ENCODE data around the gene GAL3ST2.
A peak's percentile ranks its signal among the peaks of the same experiment; 100 is the strongest.
"Not testable (repeated sequence)": the region's sequence is repeated elsewhere in the genome, so short reads cannot be mapped to it uniquely, and the experiment has no call there.

GAL3ST2 gene

DNA sequence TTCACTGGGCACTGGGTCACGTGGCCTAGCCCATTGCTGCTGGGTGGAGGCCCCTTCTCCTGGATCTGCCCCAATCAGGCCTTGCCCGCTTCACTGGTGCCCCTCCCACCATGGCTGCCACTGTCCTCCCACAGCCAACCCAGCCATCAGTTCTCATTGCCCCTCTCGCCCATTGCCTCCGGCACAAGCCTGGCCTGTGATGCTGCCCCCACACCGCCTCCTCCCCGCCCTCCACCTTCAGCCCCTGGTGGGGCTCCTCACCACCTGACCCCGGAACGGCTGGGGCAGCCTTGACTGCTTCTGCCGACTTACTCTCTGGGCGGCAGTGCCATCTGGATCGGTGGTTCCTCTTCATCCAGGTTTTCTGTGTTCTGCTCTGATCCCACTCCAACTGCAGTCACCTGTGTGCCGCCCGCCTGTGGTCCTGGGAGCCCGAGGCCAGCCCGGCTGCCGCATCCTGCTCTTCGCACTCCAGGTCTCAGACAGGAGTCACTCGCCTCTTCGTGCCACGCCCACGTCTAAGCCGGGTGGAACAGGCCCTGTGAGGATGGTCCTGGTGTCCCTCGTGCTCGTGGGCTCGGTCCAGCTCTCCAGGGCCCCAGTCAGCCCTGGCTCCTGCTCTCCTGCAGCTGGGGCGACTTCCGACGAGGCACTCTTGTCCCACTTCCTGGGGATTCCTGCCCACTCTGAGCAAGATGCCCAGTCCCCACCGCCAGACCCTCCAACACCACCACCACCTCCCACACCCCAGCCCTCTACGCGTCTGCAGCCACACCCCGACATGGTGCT, 28.0 kb upstream of the GAL3ST2 start:
- no peak for DNase-seq (ENCODE audit: low read depth in 2 of 2)

DNA sequence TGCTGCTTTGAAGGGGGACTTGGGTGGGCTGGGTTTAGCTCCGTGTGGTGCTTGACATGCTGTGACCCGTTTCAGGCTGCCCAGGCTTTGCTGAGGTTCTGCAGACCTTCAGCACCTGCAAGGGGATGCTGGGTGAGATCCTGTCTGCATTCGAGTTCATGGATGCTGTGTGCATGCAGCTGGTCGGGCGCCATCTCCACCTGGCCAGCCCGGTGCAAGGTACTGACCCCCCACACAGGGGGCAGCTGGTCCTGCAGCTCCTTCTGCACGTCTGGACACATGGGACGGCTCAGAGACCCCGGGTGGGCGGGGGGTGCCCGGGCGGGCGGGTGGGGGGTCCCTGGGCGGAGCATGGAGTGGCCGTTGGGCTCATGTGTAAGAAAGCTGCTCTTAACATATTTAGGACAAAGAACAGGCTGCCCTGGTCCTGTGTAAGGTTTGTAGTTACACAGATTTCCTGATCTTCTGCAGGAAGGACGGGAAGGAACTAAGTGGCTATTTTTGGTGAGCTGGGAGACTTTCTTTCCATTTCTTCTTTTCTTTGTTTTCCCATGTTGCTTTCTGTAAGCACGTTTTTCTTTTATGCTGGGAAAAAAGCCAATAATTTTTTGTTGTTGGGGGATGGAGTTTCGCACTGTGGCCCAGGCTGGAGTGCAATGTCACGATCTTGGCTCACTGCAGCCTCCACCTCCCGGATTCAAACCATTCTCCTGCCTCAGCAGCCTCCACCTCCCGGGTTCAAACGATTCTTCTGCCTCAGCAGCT, 26.4 kb upstream of the GAL3ST2 start:
- DNase-seq (ENCODE audit: low read depth in 2 of 2): no peak

DNA sequence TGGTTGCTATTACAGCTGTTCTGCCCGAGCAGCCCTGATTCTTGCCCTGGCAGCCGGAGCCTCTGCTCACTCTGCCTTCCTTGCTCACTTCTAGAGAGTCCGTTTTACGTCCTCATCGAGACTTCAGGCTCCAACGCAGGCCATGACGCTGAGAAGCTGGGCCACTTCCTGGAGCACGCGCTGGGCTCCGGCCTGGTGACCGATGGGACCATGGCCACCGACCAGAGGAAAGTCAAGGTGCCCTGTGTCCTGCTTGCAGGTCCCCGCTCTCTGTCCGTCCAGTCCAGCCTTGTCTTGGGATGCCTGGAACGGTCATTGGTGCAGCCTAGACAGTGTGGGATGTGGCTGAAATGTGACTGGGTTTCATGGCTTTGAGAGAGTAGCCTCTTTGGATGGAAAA, 25.5 kb upstream of the GAL3ST2 start:
- no peak for DNase-seq (ENCODE audit: low read depth in 2 of 2)

DNA sequence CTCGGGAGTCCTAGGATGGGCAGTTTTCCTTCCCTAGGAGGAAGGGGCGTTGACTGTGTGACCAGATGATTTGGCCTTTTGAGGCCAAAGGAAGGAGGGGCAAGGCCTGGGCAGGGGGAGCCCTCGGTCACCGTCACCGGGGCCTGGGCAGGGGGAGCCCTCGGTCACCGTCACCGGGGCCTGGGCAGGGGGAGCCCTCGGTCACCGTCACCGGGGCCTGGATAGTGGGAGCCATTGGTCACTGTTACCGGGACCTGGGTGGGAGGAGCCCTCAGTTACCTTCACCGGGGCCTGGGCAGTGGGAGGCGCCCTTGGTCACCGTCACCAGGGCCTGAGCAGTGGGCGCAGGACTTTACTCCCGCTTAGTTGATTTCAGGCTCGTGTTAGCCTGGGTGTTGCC, 24.8 kb upstream of the GAL3ST2 start:
- no peak for DNase-seq (ENCODE audit: low read depth in 2 of 2)

DNA sequence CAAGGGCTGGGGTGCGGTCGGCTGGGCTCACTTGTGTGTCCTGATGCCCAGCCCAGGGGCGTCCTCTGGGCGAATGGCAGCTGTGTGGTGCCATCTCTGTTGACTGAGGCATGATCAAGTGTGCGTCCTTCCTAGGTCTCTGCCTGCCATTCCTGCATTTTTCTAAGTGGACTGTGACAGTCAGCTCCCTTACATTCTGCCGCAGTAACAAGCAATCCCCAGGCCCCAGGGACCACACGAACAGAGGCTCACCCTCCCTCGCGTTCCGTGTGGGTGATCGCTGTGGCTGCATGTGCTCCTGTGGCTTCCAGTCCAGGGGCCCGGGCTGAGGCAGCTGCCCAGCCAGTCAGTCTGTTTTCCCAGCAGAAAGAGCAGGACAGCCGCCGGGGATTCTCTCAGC, 24.4 kb upstream of the GAL3ST2 start:
- no peak for DNase-seq (ENCODE audit: low read depth in 2 of 2)

DNA sequence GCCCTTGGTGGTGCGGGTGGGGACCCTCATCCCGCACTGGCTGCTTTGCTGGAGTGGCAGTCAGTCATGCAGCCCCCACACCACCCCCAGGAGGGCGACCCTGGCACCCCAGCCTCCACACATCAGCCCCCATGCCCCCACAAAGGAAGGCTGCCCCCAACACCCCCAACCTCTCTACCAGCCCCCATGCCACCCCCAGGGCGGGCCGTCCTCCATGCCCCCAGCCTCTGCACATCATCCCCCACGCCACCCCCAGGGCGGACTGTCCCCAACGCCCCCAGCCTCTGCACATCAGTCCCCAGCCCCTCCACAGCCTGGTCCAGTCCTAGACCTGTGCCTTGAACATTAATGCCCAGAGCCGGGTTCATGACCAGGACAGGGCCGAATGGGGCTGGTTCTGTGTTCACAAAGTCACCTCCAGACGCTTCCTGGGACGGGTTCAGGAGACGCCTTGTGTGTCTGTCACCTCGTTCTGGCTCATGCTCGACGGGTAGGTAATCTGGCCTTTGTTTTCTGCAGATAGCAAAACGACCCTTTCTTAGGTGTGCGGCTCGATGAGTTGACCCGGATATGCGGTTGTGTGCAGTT, 23.8 kb upstream of the GAL3ST2 start:
- no peak for DNase-seq (ENCODE audit: low read depth in 2 of 2)

DNA sequence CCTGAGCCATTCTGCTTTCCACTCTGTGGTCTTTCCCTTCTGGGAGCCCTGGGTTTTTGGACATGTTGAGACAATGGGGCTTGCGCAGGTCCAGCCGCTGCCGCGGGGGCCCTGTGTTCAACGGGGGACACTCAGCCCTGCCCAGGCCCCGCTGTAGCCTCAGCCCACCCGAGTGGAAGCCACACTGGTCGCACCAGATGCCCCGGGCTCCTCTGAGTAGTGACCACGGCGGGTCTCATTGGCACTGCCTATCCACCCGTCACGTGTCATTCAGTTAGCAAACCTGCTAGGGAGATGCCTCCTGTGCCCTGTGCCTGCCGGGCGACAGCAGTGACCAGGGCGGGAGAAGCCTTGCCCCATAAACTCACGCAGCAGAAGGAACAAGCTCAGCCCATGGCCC, 23.1 kb upstream of the GAL3ST2 start:
- DNase-seq (ENCODE audit: low read depth in 2 of 2): no peak

DNA sequence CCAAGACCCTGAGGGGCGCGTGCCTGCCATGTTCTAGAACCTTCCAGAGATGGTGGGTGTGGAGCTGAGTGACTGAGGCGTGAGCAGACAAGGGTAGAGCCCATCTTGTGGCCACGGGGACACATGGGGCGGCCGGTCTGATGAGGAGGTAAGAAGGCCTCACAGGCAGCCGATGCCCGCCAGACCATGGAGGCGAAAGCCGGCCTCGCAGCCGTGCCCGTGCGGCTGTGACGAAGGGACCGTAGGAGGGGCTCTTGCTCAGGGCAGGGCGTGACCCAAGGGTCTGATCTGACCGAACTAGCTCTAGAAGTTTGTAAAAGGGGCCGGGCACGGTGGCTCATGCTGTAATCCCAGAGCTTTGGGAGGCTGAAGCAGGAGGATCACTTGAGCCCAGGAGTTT, 22.6 kb upstream of the GAL3ST2 start:
- DNase-seq (ENCODE audit: low read depth in 2 of 2): no peak

DNA sequence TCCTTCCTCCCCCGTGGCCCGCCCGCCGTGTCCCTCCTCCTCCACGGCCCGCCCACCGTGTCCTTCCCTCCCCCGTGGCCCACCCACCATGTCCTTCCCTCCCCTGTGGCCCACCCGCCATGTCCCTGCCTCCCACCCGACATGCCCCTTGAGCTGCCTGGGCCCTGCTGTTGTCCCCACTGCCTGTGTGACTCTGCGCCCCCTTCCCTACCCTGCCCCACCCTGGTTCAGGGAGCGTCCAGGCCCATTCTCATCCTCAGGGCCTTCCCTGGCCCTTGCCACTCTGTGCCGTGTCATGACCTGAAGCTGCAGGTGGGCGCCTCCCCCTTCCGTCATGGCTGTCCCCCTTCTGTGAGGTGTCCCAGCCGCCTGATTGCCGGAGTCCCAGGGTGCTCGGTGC, 21.5 kb upstream of the GAL3ST2 start:
- no peak for DNase-seq (ENCODE audit: low read depth in 2 of 2)

DNA sequence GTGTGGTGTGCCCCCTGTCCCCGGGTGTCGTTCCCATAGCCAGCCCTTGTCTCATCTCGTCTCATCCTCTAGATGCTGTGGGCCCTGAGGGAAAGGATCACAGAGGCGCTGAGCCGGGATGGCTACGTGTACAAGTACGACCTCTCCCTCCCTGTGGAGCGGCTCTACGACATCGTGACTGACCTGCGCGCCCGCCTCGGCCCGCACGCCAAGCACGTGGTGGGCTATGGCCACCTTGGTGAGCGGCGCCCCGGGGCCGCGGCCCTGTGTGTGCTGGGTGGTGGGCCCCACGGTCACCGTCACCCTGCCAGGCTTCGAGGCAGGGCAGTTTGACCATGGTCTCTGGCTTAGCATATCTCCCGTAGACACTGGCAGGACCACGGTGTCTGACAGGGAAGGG, 20.8 kb upstream of the GAL3ST2 start:
- DNase-seq (ENCODE audit: low read depth in 2 of 2): no peak

DNA sequence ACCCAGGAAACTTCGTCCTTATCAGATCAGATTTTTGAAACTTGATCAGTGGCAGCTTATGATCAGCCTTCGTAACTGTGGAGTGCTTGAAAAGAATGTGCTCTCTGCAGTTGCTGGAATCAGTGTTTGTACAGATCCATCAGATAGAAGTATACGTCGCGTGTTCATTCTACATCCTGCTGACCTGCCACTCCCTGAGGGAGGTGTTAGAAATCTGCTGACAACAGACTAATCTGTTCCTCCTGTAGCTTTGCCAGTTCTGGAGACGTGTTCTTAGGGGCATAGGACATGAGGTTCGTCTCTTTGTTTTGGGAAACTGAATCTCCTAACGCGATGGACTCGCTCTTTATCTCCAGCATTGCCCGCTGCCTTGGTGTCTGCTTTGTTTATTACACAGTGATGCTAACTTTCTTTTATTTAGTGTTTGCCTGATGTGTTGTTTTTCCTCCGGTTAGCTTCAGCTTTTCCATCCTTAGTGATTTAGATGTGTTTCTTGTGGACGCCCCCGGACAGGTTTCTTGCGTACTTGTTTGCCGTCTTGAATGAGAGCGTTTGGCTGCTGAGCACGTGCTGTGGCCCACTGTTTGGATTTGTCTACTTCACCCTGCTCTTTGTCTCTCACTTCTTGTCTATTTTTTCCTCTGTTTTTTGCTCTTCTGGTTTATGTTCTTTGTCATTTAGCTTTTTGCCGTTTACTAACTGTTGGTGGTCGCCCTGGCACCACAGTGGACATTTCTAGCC, 17.4 kb upstream of the GAL3ST2 start:
- no peak for DNase-seq (ENCODE audit: low read depth in 2 of 2)

DNA sequence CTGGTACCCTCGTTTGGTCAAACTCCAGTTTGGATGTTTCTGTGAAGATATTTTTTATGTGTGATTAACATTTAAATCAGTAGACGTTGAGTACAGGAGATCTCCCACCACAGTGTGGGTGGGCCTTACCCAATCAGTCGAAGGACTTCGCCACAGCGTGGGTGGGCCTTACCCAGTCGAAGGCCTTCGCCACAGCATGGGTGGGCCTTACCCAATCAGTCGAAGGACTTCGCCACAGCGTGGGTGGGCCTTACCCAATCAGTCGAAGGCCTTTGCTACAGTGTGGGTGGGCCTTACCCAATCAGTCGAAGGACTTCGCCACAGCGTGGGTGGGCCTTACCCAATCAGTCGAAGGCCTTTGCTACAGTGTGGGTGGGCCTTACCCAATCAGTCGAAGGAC, 16.7 kb upstream of the GAL3ST2 start:
- DNase-seq (ENCODE audit: low read depth in 2 of 2): not testable (repeated sequence)

DNA sequence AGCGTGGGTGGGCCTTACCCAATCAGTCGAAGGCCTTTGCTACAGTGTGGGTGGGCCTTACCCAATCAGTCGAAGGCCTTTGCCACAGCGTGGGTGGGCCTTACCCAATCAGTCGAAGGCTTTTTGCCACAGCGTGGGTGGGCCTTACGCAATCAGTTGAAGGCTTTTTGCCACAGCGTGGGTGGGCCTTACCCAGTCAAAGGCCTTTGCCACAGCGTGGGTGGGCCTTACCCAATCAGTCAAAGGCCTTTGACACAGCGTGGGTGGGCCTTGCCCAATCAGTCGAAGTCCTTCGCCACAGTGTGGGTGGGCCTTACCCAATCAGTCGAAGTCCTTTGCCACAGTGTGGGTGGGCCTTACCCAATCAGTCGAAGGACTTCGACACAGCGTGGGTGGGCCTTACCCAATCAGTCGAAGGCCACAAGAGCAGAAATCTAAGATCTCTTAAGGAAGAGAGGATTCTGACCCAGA, 16.3 kb upstream of the GAL3ST2 start:
- no peak for DNase-seq (ENCODE audit: low read depth in 2 of 2)

DNA sequence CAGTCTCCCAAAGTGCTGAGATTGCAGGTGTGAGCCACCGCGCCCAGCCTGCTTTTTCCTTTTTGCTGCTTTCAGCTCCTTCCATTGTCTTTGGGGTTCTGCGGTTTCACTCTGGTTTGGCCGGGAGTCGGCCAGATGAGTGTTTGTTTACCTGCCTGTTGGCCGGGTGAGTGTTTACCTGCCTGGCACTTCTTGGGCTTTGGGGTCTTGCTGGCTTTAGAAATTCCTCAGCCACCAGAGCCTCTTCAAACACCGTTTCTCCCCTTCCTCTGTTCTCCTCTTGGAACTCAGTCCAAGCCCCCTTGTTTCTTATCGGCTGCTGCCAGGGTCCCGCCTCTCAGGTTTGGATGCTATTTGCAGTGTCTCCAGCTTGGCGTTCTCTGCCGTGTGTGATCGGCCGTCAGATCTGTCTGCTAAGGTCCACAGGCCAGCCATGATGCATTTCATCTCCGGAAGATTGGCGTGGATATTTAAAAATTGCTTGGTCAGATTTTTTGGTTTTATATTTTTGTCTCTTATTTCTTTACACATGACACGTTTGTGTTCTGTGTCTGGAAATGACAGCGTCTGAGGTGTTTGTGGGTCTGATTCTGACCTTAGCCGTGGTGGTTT, 14.2 kb upstream of the GAL3ST2 start:
- no peak for DNase-seq (ENCODE audit: low read depth in 2 of 2)

DNA sequence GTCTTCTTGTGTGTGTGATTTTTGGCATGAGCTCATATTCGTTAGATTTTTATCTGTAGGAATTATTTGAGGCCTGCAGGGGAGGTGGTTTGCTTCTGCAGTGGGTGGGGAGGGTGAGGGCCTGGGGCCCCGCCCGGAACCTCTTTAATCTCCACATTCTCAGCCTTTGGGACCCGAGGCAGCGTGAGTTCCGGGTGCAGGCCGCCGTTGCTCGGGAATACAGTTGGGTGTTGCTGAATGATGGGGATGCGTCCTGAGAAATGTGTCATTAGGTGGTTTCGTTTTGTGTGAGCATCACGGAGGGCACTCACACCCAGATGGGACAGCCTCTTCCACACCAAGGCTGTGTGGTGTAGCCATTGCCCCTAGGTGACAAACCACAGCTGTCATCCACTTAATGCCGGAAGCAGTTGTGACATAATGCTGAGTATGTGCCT, 13.7 kb upstream of the GAL3ST2 start:
- peak in 1 of 2 donors; percentile 25 for DNase-seq (ENCODE audit: low read depth in 2 of 2)

DNA sequence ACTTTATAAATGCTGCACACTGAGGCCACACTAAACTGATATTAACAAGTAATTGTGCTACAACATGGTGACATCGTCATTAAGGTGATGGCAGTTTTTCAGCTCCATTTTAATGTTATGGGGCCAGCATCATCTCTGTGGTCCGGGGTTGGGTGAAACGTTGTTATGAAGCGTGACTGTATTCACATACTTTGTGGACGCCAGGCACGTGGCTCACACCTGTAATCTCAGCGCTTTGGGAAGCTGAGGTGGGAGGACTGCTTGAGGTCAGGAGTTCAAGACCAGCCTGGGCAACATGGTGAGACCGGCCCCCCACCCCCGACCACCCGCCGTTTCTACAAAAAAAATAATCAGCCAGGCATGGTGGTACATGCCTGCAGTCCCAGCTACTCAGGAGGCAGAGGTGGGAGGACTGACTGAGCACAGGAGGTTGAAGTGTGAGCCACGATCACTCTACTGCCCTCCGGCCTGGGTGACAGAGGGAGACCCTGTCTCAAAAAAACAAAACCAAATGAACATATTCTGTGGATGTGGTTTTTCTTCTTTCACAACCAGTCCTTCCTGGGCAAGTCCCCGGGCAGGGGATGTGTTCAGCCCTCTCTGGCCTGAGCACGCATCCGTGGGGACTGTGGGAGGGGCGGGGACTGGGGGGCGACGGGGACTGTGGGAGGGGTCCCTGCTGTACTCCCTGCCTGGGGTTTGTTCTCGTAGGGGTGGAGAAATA, 12.9 kb upstream of the GAL3ST2 start:
- DNase-seq (ENCODE audit: low read depth in 2 of 2): no peak

DNA sequence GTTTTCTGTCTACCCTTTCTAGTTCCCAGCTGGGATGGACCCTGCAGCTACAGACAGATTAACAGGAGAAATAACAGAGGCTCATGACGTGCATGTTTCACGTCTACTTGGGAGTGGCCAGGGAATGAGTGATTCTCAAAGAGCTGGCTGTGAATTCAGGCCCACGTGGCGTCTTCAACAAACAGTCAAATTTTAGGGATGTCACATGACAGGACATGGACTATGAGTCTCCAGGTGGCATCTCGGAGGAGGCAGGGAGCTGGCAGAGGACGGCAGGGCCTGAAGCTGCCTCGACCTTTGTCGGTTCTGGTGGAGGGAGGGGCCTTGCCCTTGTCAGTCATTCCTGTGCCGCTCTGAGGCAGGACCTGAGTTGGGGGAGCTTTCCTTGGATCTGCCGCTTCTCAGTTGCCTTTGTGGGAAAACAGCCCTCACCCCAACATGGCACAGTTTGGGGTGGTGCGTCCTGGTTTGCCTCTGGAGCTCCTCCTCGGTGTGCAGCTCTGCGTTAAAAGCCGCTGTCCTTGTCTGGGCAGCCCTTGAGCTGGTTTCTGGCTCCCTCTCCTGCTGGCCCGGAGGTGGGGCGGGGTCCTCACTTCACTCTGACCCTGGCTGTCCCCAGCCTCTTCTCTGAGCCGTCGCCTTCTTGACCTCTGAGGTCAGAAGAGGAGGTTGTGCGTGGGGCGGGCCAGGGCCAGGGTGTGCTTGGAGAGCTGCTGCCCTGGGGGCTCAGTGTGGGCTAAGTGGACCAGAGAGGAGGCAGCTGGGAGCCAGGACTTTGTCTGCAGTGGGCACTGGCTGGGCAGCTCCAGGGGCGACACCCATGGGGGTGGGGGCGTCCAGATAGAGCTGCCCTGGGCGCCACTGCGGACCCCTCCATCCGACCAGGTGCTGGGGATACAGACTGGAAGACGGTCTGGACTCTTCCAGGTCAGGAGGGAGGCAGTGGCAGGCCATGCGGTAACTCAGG, 12.1 kb upstream of the GAL3ST2 start:
- no peak for DNase-seq (ENCODE audit: low read depth in 2 of 2)

DNA sequence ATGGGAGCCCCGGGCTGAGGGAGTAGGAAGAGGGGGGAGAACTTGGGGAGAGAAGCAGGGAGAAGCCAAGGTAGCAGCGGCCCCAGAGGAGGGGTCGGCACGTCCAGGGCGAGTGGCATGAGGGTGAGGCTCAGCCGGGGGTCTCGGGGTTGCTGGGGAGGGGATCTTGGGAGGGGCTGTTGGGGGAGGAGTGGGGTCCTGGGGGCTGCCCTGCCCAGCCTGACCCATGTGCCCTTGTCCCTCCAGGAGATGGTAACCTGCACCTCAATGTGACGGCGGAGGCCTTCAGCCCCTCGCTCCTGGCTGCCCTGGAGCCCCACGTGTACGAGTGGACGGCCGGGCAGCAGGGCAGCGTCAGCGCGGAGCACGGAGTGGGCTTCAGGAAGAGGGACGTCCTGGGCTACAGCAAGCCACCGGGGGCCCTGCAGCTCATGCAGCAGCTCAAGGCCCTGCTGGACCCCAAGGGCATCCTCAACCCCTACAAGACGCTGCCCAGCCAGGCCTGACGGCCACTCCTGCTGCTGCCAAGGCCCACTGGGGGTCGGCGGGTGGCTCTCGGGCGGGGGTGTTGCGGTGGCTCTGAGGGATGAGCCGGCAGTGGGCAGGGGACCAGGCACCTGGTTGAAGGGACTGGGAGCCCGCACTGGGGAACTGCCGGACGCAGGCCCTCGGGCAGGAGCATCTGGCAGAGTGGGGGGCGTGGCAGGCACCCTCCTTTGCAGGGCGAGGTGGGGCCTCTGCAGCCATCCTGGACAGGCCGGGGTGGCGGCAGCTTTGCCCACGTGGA, 9.0 kb upstream of the GAL3ST2 start:
- no peak for DNase-seq (ENCODE audit: low read depth in 2 of 2)

DNA sequence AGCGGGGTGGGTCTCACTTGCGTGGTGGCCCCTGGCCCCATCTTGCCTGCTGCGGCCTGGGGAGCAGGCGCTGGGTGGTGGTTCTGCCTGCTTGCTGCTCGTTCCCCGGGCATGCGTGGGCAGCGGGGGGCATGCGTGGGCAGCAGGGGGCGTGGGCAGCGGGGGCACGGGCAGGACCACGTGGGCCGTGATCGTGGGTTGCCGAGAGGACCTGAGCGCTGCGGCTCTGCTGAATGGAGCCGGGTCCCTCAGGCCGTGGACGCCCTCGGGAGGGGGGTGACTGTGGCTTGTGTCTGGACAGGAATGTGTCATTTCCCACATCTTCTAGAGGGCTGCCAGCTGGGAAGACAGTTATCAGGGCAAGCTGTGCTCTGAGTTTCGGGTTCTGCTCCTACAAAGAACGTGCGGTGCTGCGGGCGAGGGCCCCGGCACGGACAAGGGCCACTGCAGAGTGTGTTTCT, 8.3 kb upstream of the GAL3ST2 start:
- no peak for DNase-seq (ENCODE audit: low read depth in 2 of 2)
